ENCODE measurements around the gene RNF130. TPM values are rescaled to one million over a fixed set of nuclear protein-coding genes. Genes with fewer than 3 reads are reported as not detected.

RNF130 gene
- total RNA-seq, 4 donors from 2014 or later, result 55.0 to 121 (median 69.4) TPM

GRCh38 chr5:180056153-180056552 is 15.4 kb downstream of the RNF130 start:
- no peak overlapping the region for H3K27ac ChIP-seq
- H3K4me1 ChIP-seq, result no peaks in the 10 kb centered on the region
- H3K36me3 ChIP-seq, result no peaks in the 10 kb centered on the region
- TF ChIP-seq CTCF (IDR thresholded peaks at IDR 0.05) (no peak), POLR2A (IDR thresholded peaks at IDR 0.05) (no peak)
- H3K4me3 ChIP-seq (replicated peaks in 1 of 3), result no peak overlapping the region
- intact Hi-C loops (cut with DNase I), result no loop called here
- 98 to 100% methylated on average over 1 of the region's 1 CpG for WGBS, 2 donors
- H3K9me3 ChIP-seq, result no peaks in the 10 kb centered on the region
- no peaks in the 10 kb centered on the region for H3K27me3 ChIP-seq
- no peak for DNase-seq

GRCh38 chr5:180054226-180054625 is 17.3 kb downstream of the RNF130 start:
- Histone ChIP-seq H3K4me1 (peaks cover 2 to 7% of the 10 kb centered on the region in 2 donors), H3K4me3 (replicated peaks in 1 of 3) (no peak overlapping the region), H3K9me3 (no peaks in the 10 kb centered on the region), H3K27ac (no peak overlapping the region), H3K27me3 (no peaks in the 10 kb centered on the region), H3K36me3 (no peaks in the 10 kb centered on the region)
- 79 to 80% methylated on average over 6 of the region's 6 CpGs for WGBS, 2 donors
- DNase-seq, result no peak
- intact Hi-C loops (cut with DNase I), result no loop called here
- no peak for TF ChIP-seq POLR2A (IDR thresholded peaks at IDR 0.05)
- TF ChIP-seq CTCF (IDR thresholded peaks at IDR 0.05), result no peak

DNA sequence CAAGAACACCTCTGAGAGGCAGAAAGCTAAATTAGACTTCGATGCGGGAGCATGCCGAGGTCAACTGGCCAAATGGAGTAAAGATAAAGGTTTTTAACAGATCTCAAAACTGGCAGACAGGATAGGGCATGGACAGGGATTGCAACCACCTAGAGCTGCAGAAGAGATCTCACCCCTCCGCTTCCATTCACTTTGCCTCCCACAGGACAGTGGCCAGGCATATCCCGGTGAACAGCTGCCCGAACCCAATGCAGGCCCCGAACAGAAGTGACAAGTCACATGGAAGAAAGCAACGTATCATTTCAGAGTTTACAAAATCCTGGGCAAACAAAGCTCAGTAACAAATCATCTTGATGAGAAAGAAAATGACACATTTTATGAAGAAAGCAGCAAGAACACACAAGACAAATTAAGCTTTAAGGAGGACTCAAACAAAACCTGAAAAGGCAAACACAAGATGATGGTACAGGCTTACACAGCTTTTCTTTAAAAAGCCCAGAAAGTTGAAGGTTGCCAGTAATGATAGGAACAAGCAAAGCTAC is 18.4 kb downstream of the RNF130 start:
- Histone ChIP-seq H3K36me3 (no peaks in the 10 kb centered on the region), H3K4me3 (replicated peaks in 1 of 3) (no peak overlapping the region), H3K27ac (no peak overlapping the region), H3K27me3 (no peaks in the 10 kb centered on the region), H3K9me3 (no peaks in the 10 kb centered on the region), H3K4me1 (peaks cover 11 to 18% of the 10 kb centered on the region in 2 donors)
- 84 to 87% methylated on average over 8 of the region's 8 CpGs for WGBS, 2 donors
- intact Hi-C loops (cut with DNase I), result no loop called here
- no peak for DNase-seq
- TF ChIP-seq CTCF (IDR thresholded peaks at IDR 0.05), result no peak
- no peak for TF ChIP-seq POLR2A (IDR thresholded peaks at IDR 0.05)

DNA sequence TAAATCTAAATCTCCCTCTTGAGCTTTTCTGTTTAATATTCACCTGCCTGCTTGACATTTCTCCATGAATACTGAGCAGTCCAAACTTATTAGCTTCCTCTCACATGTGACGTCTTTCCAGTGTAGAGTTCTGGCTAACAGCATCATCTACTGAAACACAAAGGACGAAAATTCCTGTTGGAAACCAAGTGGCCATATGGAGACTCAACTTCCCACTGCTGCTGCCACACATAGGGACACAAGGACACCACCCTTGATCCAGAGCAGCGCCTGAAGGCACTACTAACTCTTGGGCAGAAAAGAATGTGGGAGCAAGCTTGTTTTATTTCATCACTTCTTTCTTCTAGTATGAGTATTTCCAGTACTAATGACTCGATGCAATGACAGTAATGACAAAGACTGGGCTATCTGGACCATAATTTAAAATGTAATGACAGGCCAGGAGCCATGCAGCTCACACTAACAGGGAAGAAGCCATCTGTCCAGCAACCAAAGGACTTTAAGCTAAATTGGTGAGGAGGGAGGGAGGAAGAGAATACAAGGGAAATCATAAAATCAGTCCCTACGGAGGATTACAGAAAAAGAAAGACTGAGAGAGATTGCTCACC is 19.2 kb downstream of the RNF130 start:
- H3K4me1 ChIP-seq, result peaks cover 19 to 26% of the 10 kb centered on the region in 2 donors
- no peak for DNase-seq

More for the DNA sequence above, 19.2 kb downstream of the RNF130 start:
- Histone ChIP-seq H3K27me3 (no peaks in the 10 kb centered on the region), H3K4me3 (replicated peaks in 1 of 3) (no peak overlapping the region), H3K27ac (no peak overlapping the region), H3K36me3 (no peaks in the 10 kb centered on the region), H3K9me3 (no peaks in the 10 kb centered on the region)
- TF ChIP-seq POLR2A (IDR thresholded peaks at IDR 0.05), result no peak
- no peak for TF ChIP-seq CTCF (IDR thresholded peaks at IDR 0.05)
- intact Hi-C loops (cut with DNase I), result no loop called here
- WGBS, 2 donors, result 93 to 96% methylated on average over 5 of the region's 5 CpGs
